ENCODE data around the gene SMARCAL1. TPM values are rescaled to one million over a fixed set of nuclear protein-coding genes. Genes with fewer than 3 reads are reported as not detected.

SMARCAL1 gene
- total RNA-seq, 2 experiments from 2014 or later, result 20.8 to 25.2 TPM

GRCh38 chr2:216420367-216421101, 8.2 kb downstream of the SMARCAL1 start:
- no peak overlapping the region for H3K4me3 Mint-ChIP-seq
- intact Hi-C loops (cut with micrococcal nuclease), result no loop called here
- ChIA-PET POLR2A (no interaction called here), CTCF (no interaction called here)
- peaks cover 3% of the 10 kb centered on the region for H3K9me3 Mint-ChIP-seq
- no peak overlapping the region for H3K27ac Mint-ChIP-seq
- H3K4me1 Mint-ChIP-seq (ENCODE audit: low read depth), result peaks cover 6% of the 10 kb centered on the region
- no peak for DNase-seq
- no peaks in the 10 kb centered on the region for H3K27me3 Mint-ChIP-seq
- peaks cover 55% of the 10 kb centered on the region for H3K36me3 Mint-ChIP-seq

- Mint-ChIP-seq H3K36me3 (peaks cover 55% of the 10 kb centered on the region), H3K4me3 (no peak overlapping the region), H3K9me3 (peaks cover 4% of the 10 kb centered on the region), H3K4me1 (ENCODE audit: low read depth) (no peaks in the 10 kb centered on the region), H3K27ac (no peak overlapping the region), H3K27me3 (no peaks in the 10 kb centered on the region)
- ChIA-PET CTCF (interaction anchor here (0.7 to 1.3 kb wide), 2 partner anchors 19 to 96 kb away, joined by 3 to 4 read pairs; no protein-coding TSS in a partner anchor), POLR2A (no interaction called here)
- DNase-seq, result no peak
- intact Hi-C loops (cut with micrococcal nuclease), result no loop called here
These were observed 10.8 kb downstream of the SMARCAL1 start for GRCh38 chr2:216423071-216423470.

GRCh38 chr2:216424274-216424673, 12.0 kb downstream of the SMARCAL1 start:
- Mint-ChIP-seq H3K4me3 (no peak overlapping the region), H3K9me3 (peaks cover 4% of the 10 kb centered on the region), H3K4me1 (ENCODE audit: low read depth) (no peaks in the 10 kb centered on the region), H3K27ac (no peak overlapping the region), H3K36me3 (peaks cover 53% of the 10 kb centered on the region), H3K27me3 (no peaks in the 10 kb centered on the region)
- intact Hi-C loops (cut with micrococcal nuclease), result no loop called here
- CTCF ChIA-PET, result no interaction called here
- POLR2A ChIA-PET, result interaction anchor here (1.2 kb wide), 1 partner anchor 26 kb away, joined by 3 read pairs; no protein-coding TSS in a partner anchor
- no peak for DNase-seq

GRCh38 chr2:216425008-216425787, 12.9 kb downstream of the SMARCAL1 start:
- intact Hi-C loops (cut with micrococcal nuclease), result no loop called here
- Mint-ChIP-seq H3K27ac (no peak overlapping the region), H3K9me3 (peaks cover 4% of the 10 kb centered on the region), H3K4me3 (no peak overlapping the region), H3K4me1 (ENCODE audit: low read depth) (no peaks in the 10 kb centered on the region), H3K27me3 (no peaks in the 10 kb centered on the region), H3K36me3 (peaks cover 54% of the 10 kb centered on the region)
- ChIA-PET CTCF (no interaction called here), POLR2A (interaction anchor here (1.2 kb wide), 1 partner anchor 25 kb away, joined by 3 read pairs; no protein-coding TSS in a partner anchor)
- DNase-seq, result no peak

- Mint-ChIP-seq H3K36me3 (peaks cover 60% of the 10 kb centered on the region), H3K9me3 (peaks cover 4% of the 10 kb centered on the region), H3K27ac (no peak overlapping the region), H3K27me3 (no peaks in the 10 kb centered on the region), H3K4me3 (no peak overlapping the region), H3K4me1 (ENCODE audit: low read depth) (peaks cover 2% of the 10 kb centered on the region)
- DNase-seq, result no peak
- CTCF ChIA-PET, result no interaction called here
- POLR2A ChIA-PET, result no interaction called here
- intact Hi-C loops (cut with micrococcal nuclease), result no loop called here
These were observed 14.0 kb downstream of the SMARCAL1 start for GRCh38 chr2:216426166-216426777.

GRCh38 chr2:216426938-216427337, 14.7 kb downstream of the SMARCAL1 start:
- Mint-ChIP-seq H3K27me3 (no peaks in the 10 kb centered on the region), H3K4me1 (ENCODE audit: low read depth) (peaks cover 3% of the 10 kb centered on the region), H3K27ac (no peak overlapping the region), H3K4me3 (no peak overlapping the region), H3K36me3 (peaks cover 58% of the 10 kb centered on the region), H3K9me3 (peaks cover 4% of the 10 kb centered on the region)
- ChIA-PET CTCF (no interaction called here), POLR2A (no interaction called here)
- DNase-seq, result no peak
- intact Hi-C loops (cut with micrococcal nuclease), result no loop called here

GRCh38 chr2:216428618-216429350, 16.5 kb downstream of the SMARCAL1 start:
- CTCF ChIA-PET, result interaction anchor here (0.6 to 1.7 kb wide), 2 partner anchors 24 to 44 kb away, joined by 3 to 5 read pairs; no protein-coding TSS in a partner anchor
- POLR2A ChIA-PET, result no interaction called here
- H3K9me3 Mint-ChIP-seq, result peaks cover 4% of the 10 kb centered on the region
- H3K27me3 Mint-ChIP-seq, result no peaks in the 10 kb centered on the region
- DNase-seq, result no peak
- no peak overlapping the region for H3K27ac Mint-ChIP-seq
- intact Hi-C loops (cut with micrococcal nuclease), result no loop called here
- peaks cover 58% of the 10 kb centered on the region for H3K36me3 Mint-ChIP-seq
- peaks cover 3% of the 10 kb centered on the region for H3K4me1 Mint-ChIP-seq (ENCODE audit: low read depth)
- H3K4me3 Mint-ChIP-seq, result no peak overlapping the region

GRCh38 chr2:216429428-216429827, 17.1 kb downstream of the SMARCAL1 start:
- no peak overlapping the region for H3K27ac Mint-ChIP-seq
- H3K9me3 Mint-ChIP-seq, result peaks cover 4% of the 10 kb centered on the region
- ChIA-PET POLR2A (no interaction called here), CTCF (interaction anchor here (1.7 kb wide), 1 partner anchor 25 kb away, joined by 5 read pairs; no protein-coding TSS in a partner anchor)
- H3K4me1 Mint-ChIP-seq (ENCODE audit: low read depth), result peaks cover 3% of the 10 kb centered on the region
- no peaks in the 10 kb centered on the region for H3K27me3 Mint-ChIP-seq
- intact Hi-C loops (cut with micrococcal nuclease), result no loop called here
- no peak overlapping the region for H3K4me3 Mint-ChIP-seq
- no peak for DNase-seq
- peaks cover 57% of the 10 kb centered on the region for H3K36me3 Mint-ChIP-seq

- intact Hi-C loops (cut with micrococcal nuclease), result no loop called here
- H3K4me1 Mint-ChIP-seq (ENCODE audit: low read depth), result peaks cover 3% of the 10 kb centered on the region
- H3K9me3 Mint-ChIP-seq, result no peaks in the 10 kb centered on the region
- CTCF ChIA-PET, result no interaction called here
- no peaks in the 10 kb centered on the region for H3K27me3 Mint-ChIP-seq
- H3K36me3 Mint-ChIP-seq, result peaks cover 52% of the 10 kb centered on the region
- no peak overlapping the region for H3K4me3 Mint-ChIP-seq
- DNase-seq, result no peak
- POLR2A ChIA-PET, result no interaction called here
- no peak overlapping the region for H3K27ac Mint-ChIP-seq
These were observed 18.7 kb downstream of the SMARCAL1 start for GRCh38 chr2:216430811-216431530.

- no peaks in the 10 kb centered on the region for H3K27me3 Mint-ChIP-seq
- H3K9me3 Mint-ChIP-seq, result no peaks in the 10 kb centered on the region
- intact Hi-C loops (cut with micrococcal nuclease), result no loop called here
- H3K27ac Mint-ChIP-seq, result no peak overlapping the region
- ChIA-PET CTCF (no interaction called here), POLR2A (no interaction called here)
- H3K4me3 Mint-ChIP-seq, result no peak overlapping the region
- peaks cover 3% of the 10 kb centered on the region for H3K4me1 Mint-ChIP-seq (ENCODE audit: low read depth)
- DNase-seq, result no peak
- H3K36me3 Mint-ChIP-seq, result peaks cover 53% of the 10 kb centered on the region
These were observed 19.2 kb downstream of the SMARCAL1 start for GRCh38 chr2:216431531-216431856.

- Mint-ChIP-seq H3K27me3 (no peaks in the 10 kb centered on the region), H3K27ac (no peak overlapping the region), H3K4me1 (ENCODE audit: low read depth) (no peaks in the 10 kb centered on the region), H3K36me3 (peaks cover 56% of the 10 kb centered on the region), H3K4me3 (no peak overlapping the region), H3K9me3 (no peaks in the 10 kb centered on the region)
- DNase-seq, result no peak
- POLR2A ChIA-PET, result no interaction called here
- CTCF ChIA-PET, result no interaction called here
- intact Hi-C loops (cut with micrococcal nuclease), result no loop called here
These were observed 24.1 kb downstream of the SMARCAL1 start for GRCh38 chr2:216436383-216436782.
